Adrenal gland (tissue), 12 donors: ENCODE results near the gene CNDP1. TPM values are rescaled to one million over a fixed set of nuclear protein-coding genes. Genes with fewer than 3 reads are reported as not detected.

Experiments
- DNase-seq, 7 donors: peaks; one replicate each; pipeline ENCODE4 v3.0.0-alpha.2; 2019 to 2020
- H3K27ac ChIP-seq, 5 donors: fragments of 200-600 bp; sonication (generic) in 4 of 5; 1 replicate in 3 of 5; 2 replicates in 2 of 5; pipeline versions ENCODE4 v1.5.1 to v1.8.0; 2016 to 2020; ENCODE audit warnings: mild to moderate bottlenecking in 1 of 5
- H3K27me3 ChIP-seq: fragments of 200-600 bp; 2 replicates; pipeline ENCODE4 v1.8.0; 2021
- H3K36me3 ChIP-seq, 2 donors: fragments of 200-600 bp; replicated peaks in 1 of 2; 1 replicate in 1 of 2; 2 replicates in 1 of 2; pipeline versions ENCODE4 v1.5.1 to v1.8.0; 2018 to 2022
- H3K4me1 ChIP-seq, 2 donors: fragments of 200-600 bp; replicated peaks in 1 of 2; 1 replicate in 1 of 2; 2 replicates in 1 of 2; pipeline versions ENCODE4 v1.5.1 to v1.8.0; 2018 to 2021
- H3K4me3 ChIP-seq, 4 donors: fragments of 200-600 bp; sonication (generic) in 3 of 4; one replicate each; pipeline ENCODE4 v1.5.1; 2016 to 2018
- H3K9me3 ChIP-seq, 3 donors: fragments of 200-600 bp; sonication (generic) in 1 of 3; replicated peaks in 1 of 3; 1 replicate in 2 of 3; 2 replicates in 1 of 3; pipeline versions ENCODE4 v1.5.1 to v1.8.0; 2016 to 2021
- POLR2A ChIP-seq, 2 donors: fragments of 450-650 bp; IDR thresholded peaks; one replicate each; pipeline ENCODE4 v1.6.1; 2017; ENCODE audit warnings: antibody characterized with exemption in 2 of 2, mild to moderate bottlenecking in 2 of 2, moderate library complexity in 1 of 2
- WGBS, 4 donors: extraction: QIAGEN DNeasy Blood & Tissue Kit in 2 of 4; methylation state at CpG; one replicate each; pipeline versions ENCODE4 v1.1.5 to v1.1.7; 2013 to 2017; 5-methylcytosine and 5-hydroxymethylcytosine counted together
- intact Hi-C, 2 donors: fragments of 100-400 bp; cut with DNase I; formaldehyde crosslinking; loops; one replicate each; pipeline versions ENCODE4 v1.14.1 to v1.15.0; 2022 to 2023
- polyA plus RNA-seq, 3 donors: library from polyadenylated mRNA; stranded (reverse); fragments of 200-250 nt in 2 of 3; fragments of 350-450 nt in 1 of 3; fragmentation: Illumina TruSeq in 1 of 3; extraction: RNeasy Lipid Tissue Mini Kit (QIAGEN cat#74804) in 1 of 3; gene quantifications; one replicate each; pipeline ENCODE4 v1.2.3, GENCODE V29; 2013 to 2014
- total RNA-seq, 9 donors: library from RNA; depleted of rRNA in 4 of 9; stranded (reverse); fragments of >200 nt in 4 of 9; fragments of 120-200 nt in 1 of 9; fragmentation: NEBNext Ultra II Directional in 1 of 9; extraction: Animal tissue kit (Norgen Biotek cat#: 25700) in 1 of 9; gene quantifications; one replicate each; pipeline versions ENCODE4 v1.1.0 to v1.2.4, GENCODE V29; 2013 to 2023
- TF ChIP-seq, protein P1 (sequence below), 6 experiments: fragments of 450-650 bp in 4 of 6; fragments of 200-600 bp in 2 of 6; sonication (generic) in 1 of 6; IDR thresholded peaks; 1 replicate in 5 of 6; 2 replicates in 1 of 6; pipeline versions ENCODE4 v1.5.1 to v1.8.0; 2016 to 2021; ENCODE audit warnings: antibody characterized with exemption in 6 of 6, mild to moderate bottlenecking in 2 of 6, moderate library complexity in 1 of 6
- donor health status: healthy with polysubstance abuse.
- donor health status: Bipolar disorder and iron deficiency.
- donor health status: DM: yes; HTN: yes; CAD: no.
- donor health status: DM: no; HTN: no; CAD: no.
- donor health status: DM: no; HTN: no; CAD: no.
- donor health status: DM: yes; HTN: yes; CAD: no.

Gene CNDP1
- total and polyA plus RNA-seq, 12 donors: 0.16 to 0.27 TPM; not detected in 10

- no peak for DNase-seq
- WGBS, 4 donors: 82 to 93% (median 85%) methylated on average over 6 of the region's 6 CpGs
- H3K4me1 ChIP-seq: no peaks in the 10 kb centered on the region
- no peak overlapping the region for H3K4me3 ChIP-seq
- intact Hi-C loops: loop anchor here in 1 of 2 donors (10.0 kb wide), 1 partner anchor 176 kb away; no protein-coding TSS in a partner anchor
- no peaks in the 10 kb centered on the region for H3K27me3 ChIP-seq
- H3K36me3 ChIP-seq: no peaks in the 10 kb centered on the region
- H3K27ac ChIP-seq: no peak overlapping the region
- no peak for TF ChIP-seq POLR2A (IDR thresholded peaks at IDR 0.05)
- TF ChIP-seq, protein P1, sequence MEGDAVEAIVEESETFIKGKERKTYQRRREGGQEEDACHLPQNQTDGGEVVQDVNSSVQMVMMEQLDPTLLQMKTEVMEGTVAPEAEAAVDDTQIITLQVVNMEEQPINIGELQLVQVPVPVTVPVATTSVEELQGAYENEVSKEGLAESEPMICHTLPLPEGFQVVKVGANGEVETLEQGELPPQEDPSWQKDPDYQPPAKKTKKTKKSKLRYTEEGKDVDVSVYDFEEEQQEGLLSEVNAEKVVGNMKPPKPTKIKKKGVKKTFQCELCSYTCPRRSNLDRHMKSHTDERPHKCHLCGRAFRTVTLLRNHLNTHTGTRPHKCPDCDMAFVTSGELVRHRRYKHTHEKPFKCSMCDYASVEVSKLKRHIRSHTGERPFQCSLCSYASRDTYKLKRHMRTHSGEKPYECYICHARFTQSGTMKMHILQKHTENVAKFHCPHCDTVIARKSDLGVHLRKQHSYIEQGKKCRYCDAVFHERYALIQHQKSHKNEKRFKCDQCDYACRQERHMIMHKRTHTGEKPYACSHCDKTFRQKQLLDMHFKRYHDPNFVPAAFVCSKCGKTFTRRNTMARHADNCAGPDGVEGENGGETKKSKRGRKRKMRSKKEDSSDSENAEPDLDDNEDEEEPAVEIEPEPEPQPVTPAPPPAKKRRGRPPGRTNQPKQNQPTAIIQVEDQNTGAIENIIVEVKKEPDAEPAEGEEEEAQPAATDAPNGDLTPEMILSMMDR (IDR thresholded peaks at IDR 0.05): no peak
- no peaks in the 10 kb centered on the region for H3K9me3 ChIP-seq
Observed at GRCh38 chr18:74530584-74530862, 3.8 kb upstream of the CNDP1 start.

- H3K36me3 ChIP-seq: no peaks in the 10 kb centered on the region
- DNase-seq: peak in 1 of 7 donors; percentile 25
- 83 to 88% (median 86%) methylated on average over 7 of the region's 7 CpGs for WGBS, 4 donors
- TF ChIP-seq, protein P1 (IDR thresholded peaks at IDR 0.05): no peak
- no peak for TF ChIP-seq POLR2A (IDR thresholded peaks at IDR 0.05)
- intact Hi-C loops: loop anchor here in 1 of 2 donors (10.0 kb wide), 1 partner anchor 176 kb away; no protein-coding TSS in a partner anchor
- H3K27me3 ChIP-seq: no peaks in the 10 kb centered on the region
- no peaks in the 10 kb centered on the region for H3K9me3 ChIP-seq
- no peaks in the 10 kb centered on the region for H3K4me1 ChIP-seq
- H3K27ac ChIP-seq: no peak overlapping the region
- H3K4me3 ChIP-seq: no peak overlapping the region
Observed at GRCh38 chr18:74531043-74531442, 3.3 kb upstream of the CNDP1 start.

DNA sequence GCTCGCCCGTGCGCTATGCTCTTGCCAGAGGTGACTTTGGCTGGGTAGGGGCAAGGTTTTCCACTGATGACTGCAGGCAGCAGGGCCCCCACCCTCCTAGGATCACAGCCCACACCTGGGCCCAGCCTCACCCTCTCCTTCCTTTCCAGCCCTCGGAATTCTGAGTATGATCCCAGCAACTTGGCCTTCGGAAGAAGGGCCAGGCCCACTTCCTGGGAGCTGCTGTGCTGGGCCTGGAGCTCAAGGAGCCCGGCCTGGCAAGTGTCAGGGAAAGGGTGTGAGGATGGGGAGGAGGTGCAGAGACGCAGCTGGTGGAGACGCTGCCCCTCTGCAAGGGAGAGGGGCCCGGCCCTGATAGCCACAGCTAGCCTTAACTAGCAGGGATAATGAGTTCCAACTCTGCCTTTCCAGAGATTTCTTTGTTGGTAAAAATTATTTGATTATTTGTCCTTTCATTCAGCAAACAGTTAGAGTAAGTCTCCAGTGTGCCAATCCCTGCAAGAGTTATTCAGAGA, 1.7 kb upstream of the CNDP1 start:
- no peaks in the 10 kb centered on the region for H3K9me3 ChIP-seq
- intact Hi-C loops: loop anchor here in 1 of 2 donors (10.0 kb wide), 1 partner anchor 178 kb away; no protein-coding TSS in a partner anchor
- no peak overlapping the region for H3K27ac ChIP-seq
- 77 to 95% (median 83%) methylated on average over 3 to 9 of the region's 9 CpGs for WGBS, 4 donors
- DNase-seq: peak in 1 of 7 donors; percentile 13
- TF ChIP-seq, protein P1 (IDR thresholded peaks at IDR 0.05): no peak
- no peak for TF ChIP-seq POLR2A (IDR thresholded peaks at IDR 0.05)
- no peak overlapping the region for H3K4me3 ChIP-seq
- no peaks in the 10 kb centered on the region for H3K36me3 ChIP-seq
- no peaks in the 10 kb centered on the region for H3K27me3 ChIP-seq
- no peaks in the 10 kb centered on the region for H3K4me1 ChIP-seq

GRCh38 chr18:74533666-74534065, 634 bp upstream of the CNDP1 start:
- Histone ChIP-seq H3K4me3 (no peak overlapping the region), H3K36me3 (no peaks in the 10 kb centered on the region), H3K27ac (no peak overlapping the region), H3K9me3 (no peaks in the 10 kb centered on the region), H3K4me1 (no peaks in the 10 kb centered on the region), H3K27me3 (no peaks in the 10 kb centered on the region)
- peak in 1 of 7 donors; percentile 9 for DNase-seq
- intact Hi-C loops: loop anchor here in 1 of 2 donors (10.0 kb wide), 1 partner anchor 179 kb away; no protein-coding TSS in a partner anchor
- 95 to 98% (median 96%) methylated on average over 12 of the region's 12 CpGs for WGBS, 4 donors
- TF ChIP-seq, protein P1 (IDR thresholded peaks at IDR 0.05): no peak
- TF ChIP-seq POLR2A (IDR thresholded peaks at IDR 0.05): no peak
